GM12878 (cell line): ENCODE results near the gene MAN2A2. TPM values are rescaled to one million over a fixed set of nuclear protein-coding genes. Genes with fewer than 3 reads are reported as not detected.

ENCODE experiments used
- ASH2L ChIP-seq: fragments of 300-600, 200-600 bp; sonication (generic); IDR thresholded peaks from 2 replicates; pipeline ENCODE4 v1.6.1; 2017; ENCODE audit warnings: low read depth, mild to moderate bottlenecking, borderline replicate concordance
- BHLHE40 ChIP-seq, 2 experiments: fragments of 450-650 bp in 1 of 2; IDR thresholded peaks; 2 replicates each; pipeline ENCODE4 v1.6.1; 2011 to 2017; ENCODE audit warnings: low read depth in 2 of 2, borderline replicate concordance in 1 of 2, improper control_type of control experiment in 1 of 2, low read length in 1 of 2, mild to moderate bottlenecking in 1 of 2
- CEBPB ChIP-seq, 2 experiments: fragments of 150-350 bp in 1 of 2; IDR thresholded peaks; 2 replicates each; pipeline ENCODE4 v1.6.1; 2012 to 2014; ENCODE audit warnings: low read depth in 2 of 2, low read length in 2 of 2, borderline replicate concordance in 1 of 2, inconsistent platforms in 1 of 2
- HDAC2 ChIP-seq: fragments of 200-600 bp; sonication (generic); IDR thresholded peaks from 2 replicates; pipeline ENCODE4 v1.6.1; 2017
- HDAC6 ChIP-seq: fragments of 200-600 bp; sonication (generic); IDR thresholded peaks from one replicate; pipeline ENCODE4 v1.8.0; 2017; ENCODE audit warnings: antibody characterized with exemption; ENCODE audit not compliant: unreplicated experiment
- IRF4 ChIP-seq: IDR thresholded peaks from 2 replicates; pipeline ENCODE4 v1.6.1; 2011; ENCODE audit warnings: low read depth, low read length
- MYB ChIP-seq: fragments of 150-350 bp; IDR thresholded peaks from 2 replicates; pipeline ENCODE4 v1.6.1; 2014; ENCODE audit warnings: mild to moderate bottlenecking, low read depth, low read length, borderline replicate concordance
- NFYB ChIP-seq: IDR thresholded peaks from 2 replicates; pipeline ENCODE4 v1.6.1; 2011; ENCODE audit warnings: low read depth, mild to moderate bottlenecking, low read length, improper control_type of control experiment, moderate library complexity; ENCODE audit not compliant: insufficient read depth
- NR2F1 ChIP-seq: fragments of 450-650 bp; conservative IDR thresholded peaks from 2 replicates; pipeline ENCODE4 v1.6.1; 2017; ENCODE audit warnings: mild to moderate bottlenecking
- PML ChIP-seq: IDR thresholded peaks from 2 replicates; pipeline ENCODE4 v1.6.1; 2012; ENCODE audit warnings: low read length, inconsistent platforms
- RELA ChIP-seq: fragments of 450-650 bp; IDR thresholded peaks from 2 replicates; pipeline ENCODE4 v1.8.0; 2014; ENCODE audit warnings: borderline replicate concordance; ENCODE audit not compliant: partially characterized antibody
- SREBF1 ChIP-seq: IDR thresholded peaks from 2 replicates; pipeline ENCODE4 v1.6.1; 2012; ENCODE audit warnings: mild to moderate bottlenecking, low read length
- TAF1 ChIP-seq: IDR thresholded peaks from 2 replicates; pipeline ENCODE4 v1.6.1; 2011; ENCODE audit warnings: mild to moderate bottlenecking, low read depth, low read length, borderline replicate concordance
- TBL1XR1 ChIP-seq: IDR thresholded peaks from 2 replicates; pipeline ENCODE4 v1.6.1; 2012; ENCODE audit warnings: low read depth, low read length, improper control_type of control experiment
- TCF3 ChIP-seq: IDR thresholded peaks from 2 replicates; pipeline ENCODE4 v1.6.1; 2012; ENCODE audit warnings: low read depth, mild to moderate bottlenecking, low read length, borderline replicate concordance; ENCODE audit not compliant: insufficient read depth
- ZZZ3 ChIP-seq: IDR thresholded peaks from 2 replicates; pipeline ENCODE4 v1.6.1; 2011; ENCODE audit warnings: low read depth; ENCODE audit not compliant: control insufficient read depth, insufficient read length
- polyA plus RNA-seq, 11 experiments: library from polyadenylated mRNA; depleted of rRNA in 4 of 11; unstranded in 6 of 11; stranded (reverse) in 5 of 11; fragments of >200 nt; fragmentation: Nextera tagmentation in 4 of 11; fragmentation: Illumina TruSeq in 1 of 11; extraction: Ambion mirVana in 4 of 11; extraction: Trizol in 1 of 11; gene quantifications; 1 replicate in 1 of 11; 2 replicates in 10 of 11; pipeline versions ENCODE4 v1.2.1 to v1.2.3, GENCODE V29; 2011 to 2016; ENCODE audit warnings: inconsistent platforms in 2 of 11, missing spikeins in 2 of 11, low read depth in 1 of 11
- total RNA-seq, 4 experiments: library from RNA; depleted of rRNA in 3 of 4; stranded (reverse); fragments of >200 nt in 3 of 4; fragmentation: Illumina TruSeq in 1 of 4; extraction: Trizol in 1 of 4; gene quantifications; 2 replicates each; pipeline versions ENCODE4 v1.2.1 to v1.2.3, GENCODE V29; 2013 to 2021
- TF ChIP-seq, protein P1 (sequence below): fragments of 450-650 bp; IDR thresholded peaks from 2 replicates; pipeline ENCODE4 v1.6.1; 2017; ENCODE audit warnings: borderline replicate concordance
- TF ChIP-seq, protein P2 (sequence below): IDR thresholded peaks from 2 replicates; pipeline ENCODE4 v1.6.1; 2011; ENCODE audit warnings: borderline replicate concordance, low read depth, mild to moderate bottlenecking, moderate library complexity, low read length; ENCODE audit not compliant: insufficient read depth, poor library complexity, severe bottlenecking
- TF ChIP-seq, protein P3 (sequence below): fragments of 450-650 bp; IDR thresholded peaks from 2 replicates; pipeline ENCODE4 v1.6.1; 2017; ENCODE audit warnings: antibody characterized with exemption, mild to moderate bottlenecking, moderate library complexity
- TF ChIP-seq, protein P4 (sequence below): fragments of 450-650 bp; formaldehyde crosslinking; IDR thresholded peaks from 2 replicates; pipeline ENCODE4 v1.5.0; 2022; ENCODE audit warnings: mild to moderate bottlenecking, missing genetic modification characterization

MAN2A2 gene
- total and polyA plus RNA-seq, 10 of the 15 experiments (the other 5 are each of a cell fraction or from before 2014, with no cell fraction given): 4.2 to 79.4 (median 23.2) TPM

DNA sequence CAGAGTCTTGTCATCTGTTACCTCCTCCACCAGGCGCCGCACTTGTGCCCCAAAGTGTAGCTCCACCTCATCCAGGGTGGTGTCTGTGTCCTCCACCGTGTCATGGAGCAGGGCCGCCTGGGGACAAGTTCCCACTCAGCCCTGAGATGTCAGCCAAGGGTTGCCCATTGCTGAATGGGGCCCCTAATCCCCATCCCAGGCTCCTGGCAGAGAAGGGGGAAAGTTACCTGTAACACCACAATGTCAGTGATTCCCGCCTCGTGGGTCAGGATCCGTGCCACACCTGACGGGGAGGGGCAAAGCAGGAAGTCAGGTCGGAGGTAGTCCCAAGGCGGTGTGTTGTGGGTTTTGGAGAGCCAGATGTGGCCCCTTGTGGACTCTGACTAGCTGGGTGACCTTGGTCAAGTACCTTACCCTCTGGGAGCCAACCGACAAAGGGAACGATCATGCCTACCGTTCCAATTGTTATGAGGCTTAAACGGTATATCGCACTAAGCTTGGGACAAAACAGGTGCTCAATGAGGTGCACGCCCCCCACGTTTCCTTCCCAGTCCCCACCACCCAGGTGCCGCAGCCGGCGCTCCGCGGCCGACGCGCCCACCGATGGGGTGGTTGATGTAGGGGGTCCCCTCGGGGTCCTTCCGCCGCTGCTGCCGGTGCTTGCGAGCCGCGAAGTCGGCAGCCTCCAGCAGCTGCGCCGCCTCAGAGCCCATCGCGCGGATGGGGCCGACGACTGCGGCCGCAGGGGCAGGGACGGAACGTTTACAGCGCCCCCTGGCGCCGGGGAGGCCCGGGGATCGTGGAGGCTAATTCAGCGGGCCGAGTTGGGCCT, 28.9 kb downstream of the MAN2A2 start, which contains the start of gene HDDC3 (continued):
- TF ChIP-seq, protein P1, sequence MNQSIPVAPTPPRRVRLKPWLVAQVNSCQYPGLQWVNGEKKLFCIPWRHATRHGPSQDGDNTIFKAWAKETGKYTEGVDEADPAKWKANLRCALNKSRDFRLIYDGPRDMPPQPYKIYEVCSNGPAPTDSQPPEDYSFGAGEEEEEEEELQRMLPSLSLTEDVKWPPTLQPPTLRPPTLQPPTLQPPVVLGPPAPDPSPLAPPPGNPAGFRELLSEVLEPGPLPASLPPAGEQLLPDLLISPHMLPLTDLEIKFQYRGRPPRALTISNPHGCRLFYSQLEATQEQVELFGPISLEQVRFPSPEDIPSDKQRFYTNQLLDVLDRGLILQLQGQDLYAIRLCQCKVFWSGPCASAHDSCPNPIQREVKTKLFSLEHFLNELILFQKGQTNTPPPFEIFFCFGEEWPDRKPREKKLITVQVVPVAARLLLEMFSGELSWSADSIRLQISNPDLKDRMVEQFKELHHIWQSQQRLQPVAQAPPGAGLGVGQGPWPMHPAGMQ: no peak
- TF ChIP-seq CEBPB (IDR thresholded peaks at IDR 0.05; ENCODE audit: borderline replicate concordance in 1 of 2, low read depth in 2 of 2, low read length in 2 of 2): no peak
- no peak for TF ChIP-seq SREBF1
- peak; percentile 90 for TF ChIP-seq TCF3
- no peak for TF ChIP-seq HDAC6
- TF ChIP-seq, protein P2, sequence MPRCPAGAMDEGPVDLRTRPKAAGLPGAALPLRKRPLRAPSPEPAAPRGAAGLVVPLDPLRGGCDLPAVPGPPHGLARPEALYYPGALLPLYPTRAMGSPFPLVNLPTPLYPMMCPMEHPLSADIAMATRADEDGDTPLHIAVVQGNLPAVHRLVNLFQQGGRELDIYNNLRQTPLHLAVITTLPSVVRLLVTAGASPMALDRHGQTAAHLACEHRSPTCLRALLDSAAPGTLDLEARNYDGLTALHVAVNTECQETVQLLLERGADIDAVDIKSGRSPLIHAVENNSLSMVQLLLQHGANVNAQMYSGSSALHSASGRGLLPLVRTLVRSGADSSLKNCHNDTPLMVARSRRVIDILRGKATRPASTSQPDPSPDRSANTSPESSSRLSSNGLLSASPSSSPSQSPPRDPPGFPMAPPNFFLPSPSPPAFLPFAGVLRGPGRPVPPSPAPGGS: no peak
- no peak for TF ChIP-seq PML
- peak; percentile 38 for TF ChIP-seq RELA
- peak; percentile 88; the same call in 1 of the 2 replicates for TF ChIP-seq TAF1
- TF ChIP-seq, protein P3, sequence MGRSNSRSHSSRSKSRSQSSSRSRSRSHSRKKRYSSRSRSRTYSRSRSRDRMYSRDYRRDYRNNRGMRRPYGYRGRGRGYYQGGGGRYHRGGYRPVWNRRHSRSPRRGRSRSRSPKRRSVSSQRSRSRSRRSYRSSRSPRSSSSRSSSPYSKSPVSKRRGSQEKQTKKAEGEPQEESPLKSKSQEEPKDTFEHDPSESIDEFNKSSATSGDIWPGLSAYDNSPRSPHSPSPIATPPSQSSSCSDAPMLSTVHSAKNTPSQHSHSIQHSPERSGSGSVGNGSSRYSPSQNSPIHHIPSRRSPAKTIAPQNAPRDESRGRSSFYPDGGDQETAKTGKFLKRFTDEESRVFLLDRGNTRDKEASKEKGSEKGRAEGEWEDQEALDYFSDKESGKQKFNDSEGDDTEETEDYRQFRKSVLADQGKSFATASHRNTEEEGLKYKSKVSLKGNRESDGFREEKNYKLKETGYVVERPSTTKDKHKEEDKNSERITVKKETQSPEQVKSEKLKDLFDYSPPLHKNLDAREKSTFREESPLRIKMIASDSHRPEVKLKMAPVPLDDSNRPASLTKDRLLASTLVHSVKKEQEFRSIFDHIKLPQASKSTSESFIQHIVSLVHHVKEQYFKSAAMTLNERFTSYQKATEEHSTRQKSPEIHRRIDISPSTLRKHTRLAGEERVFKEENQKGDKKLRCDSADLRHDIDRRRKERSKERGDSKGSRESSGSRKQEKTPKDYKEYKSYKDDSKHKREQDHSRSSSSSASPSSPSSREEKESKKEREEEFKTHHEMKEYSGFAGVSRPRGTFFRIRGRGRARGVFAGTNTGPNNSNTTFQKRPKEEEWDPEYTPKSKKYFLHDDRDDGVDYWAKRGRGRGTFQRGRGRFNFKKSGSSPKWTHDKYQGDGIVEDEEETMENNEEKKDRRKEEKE: 0 out of 2 replicates have a peak, but pooled peaks have one; percentile 9
- TF ChIP-seq, protein P4, sequence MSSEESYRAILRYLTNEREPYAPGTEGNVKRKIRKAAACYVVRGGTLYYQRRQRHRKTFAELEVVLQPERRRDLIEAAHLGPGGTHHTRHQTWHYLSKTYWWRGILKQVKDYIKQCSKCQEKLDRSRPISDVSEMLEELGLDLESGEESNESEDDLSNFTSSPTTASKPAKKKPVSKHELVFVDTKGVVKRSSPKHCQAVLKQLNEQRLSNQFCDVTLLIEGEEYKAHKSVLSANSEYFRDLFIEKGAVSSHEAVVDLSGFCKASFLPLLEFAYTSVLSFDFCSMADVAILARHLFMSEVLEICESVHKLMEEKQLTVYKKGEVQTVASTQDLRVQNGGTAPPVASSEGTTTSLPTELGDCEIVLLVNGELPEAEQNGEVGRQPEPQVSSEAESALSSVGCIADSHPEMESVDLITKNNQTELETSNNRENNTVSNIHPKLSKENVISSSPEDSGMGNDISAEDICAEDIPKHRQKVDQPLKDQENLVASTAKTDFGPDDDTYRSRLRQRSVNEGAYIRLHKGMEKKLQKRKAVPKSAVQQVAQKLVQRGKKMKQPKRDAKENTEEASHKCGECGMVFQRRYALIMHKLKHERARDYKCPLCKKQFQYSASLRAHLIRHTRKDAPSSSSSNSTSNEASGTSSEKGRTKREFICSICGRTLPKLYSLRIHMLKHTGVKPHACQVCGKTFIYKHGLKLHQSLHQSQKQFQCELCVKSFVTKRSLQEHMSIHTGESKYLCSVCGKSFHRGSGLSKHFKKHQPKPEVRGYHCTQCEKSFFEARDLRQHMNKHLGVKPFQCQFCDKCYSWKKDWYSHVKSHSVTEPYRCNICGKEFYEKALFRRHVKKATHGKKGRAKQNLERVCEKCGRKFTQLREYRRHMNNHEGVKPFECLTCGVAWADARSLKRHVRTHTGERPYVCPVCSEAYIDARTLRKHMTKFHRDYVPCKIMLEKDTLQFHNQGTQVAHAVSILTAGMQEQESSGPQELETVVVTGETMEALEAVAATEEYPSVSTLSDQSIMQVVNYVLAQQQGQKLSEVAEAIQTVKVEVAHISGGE (CRISPR knock-in tag): no peak
- no peak for TF ChIP-seq NFYB
- TF ChIP-seq NR2F1: peak; percentile 47
- TF ChIP-seq TBL1XR1: peak; percentile 76
- TF ChIP-seq ASH2L: no peak
- TF ChIP-seq ZZZ3: no peak
- peak; percentile 49 to 76; a peak in 2 of 4 replicates for TF ChIP-seq BHLHE40 (IDR thresholded peaks at IDR 0.05; ENCODE audit: borderline replicate concordance in 1 of 2, low read depth in 2 of 2, low read length in 1 of 2)
- no peak for TF ChIP-seq HDAC2
- 0 out of 2 replicates have a peak, but pooled peaks have one; percentile 20 for TF ChIP-seq IRF4
- no peak for TF ChIP-seq MYB
